Measurements from ENCODE around the gene EYS.

The EYS gene

GRCh38 chr6:64969139-64969538, 737.9 kb downstream of the EYS start:
- DNase-seq (ENCODE audit: low read depth), result no peak

GRCh38 chr6:64955435-64955848, 751.6 kb downstream of the EYS start:
- DNase-seq (ENCODE audit: low read depth), result no peak

- no peak for DNase-seq (ENCODE audit: low read depth)
Observed at GRCh38 chr6:64949257-64949656, 757.8 kb downstream of the EYS start.

- DNase-seq (ENCODE audit: low read depth), result no peak
Observed at GRCh38 chr6:64948261-64948660, 758.8 kb downstream of the EYS start.

GRCh38 chr6:64945450-64945849, 761.6 kb downstream of the EYS start:
- no peak for DNase-seq (ENCODE audit: low read depth)

- no peak for DNase-seq (ENCODE audit: low read depth)
Observed at GRCh38 chr6:64932486-64932885, 774.5 kb downstream of the EYS start.

GRCh38 chr6:64930681-64931080, 776.3 kb downstream of the EYS start:
- DNase-seq (ENCODE audit: low read depth), result no peak

GRCh38 chr6:64926051-64926450, 781.0 kb downstream of the EYS start:
- no peak for DNase-seq (ENCODE audit: low read depth)

- no peak for DNase-seq (ENCODE audit: low read depth)
Observed at GRCh38 chr6:64920257-64920656, 786.8 kb downstream of the EYS start.

- DNase-seq (ENCODE audit: low read depth), result no peak
Observed at GRCh38 chr6:64914124-64914523, 792.9 kb downstream of the EYS start.

- DNase-seq (ENCODE audit: low read depth), result no peak
Observed at GRCh38 chr6:64912966-64913365, 794.1 kb downstream of the EYS start.

GRCh38 chr6:64908104-64908503, 798.9 kb downstream of the EYS start:
- no peak for DNase-seq (ENCODE audit: low read depth)

GRCh38 chr6:64904616-64905015, 802.4 kb downstream of the EYS start:
- no peak for DNase-seq (ENCODE audit: low read depth)

- DNase-seq (ENCODE audit: low read depth), result no peak
Observed at GRCh38 chr6:64902596-64902995, 804.4 kb downstream of the EYS start.

- no peak for DNase-seq (ENCODE audit: low read depth)
Observed at GRCh38 chr6:64896939-64897338, 810.1 kb downstream of the EYS start.

- DNase-seq (ENCODE audit: low read depth), result no peak
Observed at GRCh38 chr6:64895945-64896344, 811.1 kb downstream of the EYS start.

- no peak for DNase-seq (ENCODE audit: low read depth)
Observed at GRCh38 chr6:64890609-64891008, 816.4 kb downstream of the EYS start.

GRCh38 chr6:64889144-64889543, 817.9 kb downstream of the EYS start:
- DNase-seq (ENCODE audit: low read depth), result no peak

- no peak for DNase-seq (ENCODE audit: low read depth)
Observed at GRCh38 chr6:64874776-64875175, 832.2 kb downstream of the EYS start.

GRCh38 chr6:64872633-64873032, 834.4 kb downstream of the EYS start:
- no peak for DNase-seq (ENCODE audit: low read depth)

- DNase-seq (ENCODE audit: low read depth), result no peak
Observed at GRCh38 chr6:64861039-64861651, 845.9 kb downstream of the EYS start.

GRCh38 chr6:64860203-64860602, 846.8 kb downstream of the EYS start:
- no peak for DNase-seq (ENCODE audit: low read depth)

GRCh38 chr6:64850121-64850520, 856.9 kb downstream of the EYS start:
- DNase-seq (ENCODE audit: low read depth), result no peak

GRCh38 chr6:64848467-64848866, 858.6 kb downstream of the EYS start:
- no peak for DNase-seq (ENCODE audit: low read depth)

GRCh38 chr6:64847396-64847795, 859.6 kb downstream of the EYS start:
- DNase-seq (ENCODE audit: low read depth), result no peak
